Brain microvascular endothelial cell (primary cell): Measurements from ENCODE around the gene SATB2.

Experiments
- DNase-seq: peaks from one replicate; pipeline ENCODE4 v3.0.0-alpha.2; 2020
- H3K27ac ChIP-seq: fragments of 250-450 bp; sonication (Bioruptor Pico); 2 replicates; pipeline ENCODE4 v1.5.1; 2020; ENCODE audit warnings: mild to moderate bottlenecking, moderate library complexity
- H3K27me3 ChIP-seq: fragments of 250-450 bp; sonication (Bioruptor Pico); replicated peaks from 2 replicates; pipeline ENCODE4 v1.5.1; 2020; ENCODE audit warnings: mild to moderate bottlenecking
- H3K36me3 ChIP-seq: fragments of 250-450 bp; sonication (Bioruptor Pico); replicated peaks from 2 replicates; pipeline ENCODE4 v1.5.1; 2020; ENCODE audit warnings: mild to moderate bottlenecking
- H3K4me3 ChIP-seq: 2 replicates; pipeline ENCODE4 v1.5.1; 2011; ENCODE audit warnings: low read depth, mild to moderate bottlenecking, control low read depth, low read length, moderate library complexity
- in situ Hi-C: cut with HindIII; loops from 2 replicates; pipeline ENCODE4 v1.10.0; 2017; ENCODE audit warnings: low sequenced_read_pairs, low pct_ligation_motif_present
- TF ChIP-seq, protein P1 (sequence below): IDR thresholded peaks from 2 replicates; pipeline ENCODE4 v1.5.1; 2011; ENCODE audit warnings: low read depth, mild to moderate bottlenecking, moderate library complexity, low read length, control low read depth, inconsistent platforms; ENCODE audit errors: missing control alignments

The SATB2 gene

DNA sequence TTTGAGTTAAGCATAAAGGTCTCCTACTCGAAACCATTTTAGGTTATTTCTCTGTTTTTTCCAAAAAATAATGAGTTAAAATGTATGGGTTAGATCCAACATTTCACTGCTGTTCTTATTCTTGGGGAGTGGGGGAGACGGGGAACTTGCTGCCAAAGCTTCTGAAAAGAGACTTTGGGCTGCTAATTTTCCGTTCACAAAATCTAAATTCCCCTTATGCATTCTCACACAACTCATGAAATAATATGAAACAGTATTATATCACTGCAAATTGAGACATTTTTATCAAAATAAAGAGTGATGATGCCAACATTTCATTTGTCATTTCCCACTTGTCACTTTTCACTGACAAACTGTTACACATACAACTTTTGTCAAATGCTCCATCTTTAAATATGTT lies 7.8 kb downstream of the SATB2 start:
- no peaks in the 10 kb centered on the region for H3K36me3 ChIP-seq
- DNase-seq: no peak
- no peak overlapping the region for H3K27ac ChIP-seq
- H3K27me3 ChIP-seq: no peaks in the 10 kb centered on the region
- in situ Hi-C loops: no loop called here
- no peak overlapping the region for H3K4me3 ChIP-seq
- TF ChIP-seq, protein P1, sequence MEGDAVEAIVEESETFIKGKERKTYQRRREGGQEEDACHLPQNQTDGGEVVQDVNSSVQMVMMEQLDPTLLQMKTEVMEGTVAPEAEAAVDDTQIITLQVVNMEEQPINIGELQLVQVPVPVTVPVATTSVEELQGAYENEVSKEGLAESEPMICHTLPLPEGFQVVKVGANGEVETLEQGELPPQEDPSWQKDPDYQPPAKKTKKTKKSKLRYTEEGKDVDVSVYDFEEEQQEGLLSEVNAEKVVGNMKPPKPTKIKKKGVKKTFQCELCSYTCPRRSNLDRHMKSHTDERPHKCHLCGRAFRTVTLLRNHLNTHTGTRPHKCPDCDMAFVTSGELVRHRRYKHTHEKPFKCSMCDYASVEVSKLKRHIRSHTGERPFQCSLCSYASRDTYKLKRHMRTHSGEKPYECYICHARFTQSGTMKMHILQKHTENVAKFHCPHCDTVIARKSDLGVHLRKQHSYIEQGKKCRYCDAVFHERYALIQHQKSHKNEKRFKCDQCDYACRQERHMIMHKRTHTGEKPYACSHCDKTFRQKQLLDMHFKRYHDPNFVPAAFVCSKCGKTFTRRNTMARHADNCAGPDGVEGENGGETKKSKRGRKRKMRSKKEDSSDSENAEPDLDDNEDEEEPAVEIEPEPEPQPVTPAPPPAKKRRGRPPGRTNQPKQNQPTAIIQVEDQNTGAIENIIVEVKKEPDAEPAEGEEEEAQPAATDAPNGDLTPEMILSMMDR: no peak

DNA sequence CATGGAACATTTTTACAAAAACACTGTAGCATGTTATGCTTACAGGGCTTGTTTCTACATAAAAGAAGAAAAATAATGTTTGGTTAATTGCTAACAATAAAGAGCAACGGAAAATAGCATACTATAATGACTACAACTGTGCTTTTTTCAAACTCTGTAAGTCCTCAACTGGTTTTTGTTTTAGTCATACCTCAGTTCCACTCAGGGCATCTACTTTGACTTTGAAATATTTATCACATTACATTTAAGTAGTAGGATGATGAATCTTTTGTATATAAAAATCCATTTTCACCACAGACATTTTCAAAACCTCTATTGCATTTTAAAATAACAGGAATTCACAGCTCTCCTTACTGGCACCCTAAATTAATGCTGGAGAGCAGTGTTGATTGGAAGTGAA lies 8.3 kb downstream of the SATB2 start:
- DNase-seq: no peak
- TF ChIP-seq, protein P1: no peak
- H3K27ac ChIP-seq: no peak overlapping the region
- in situ Hi-C loops: no loop called here
- H3K36me3 ChIP-seq: no peaks in the 10 kb centered on the region
- H3K27me3 ChIP-seq: no peaks in the 10 kb centered on the region
- no peak overlapping the region for H3K4me3 ChIP-seq

DNA sequence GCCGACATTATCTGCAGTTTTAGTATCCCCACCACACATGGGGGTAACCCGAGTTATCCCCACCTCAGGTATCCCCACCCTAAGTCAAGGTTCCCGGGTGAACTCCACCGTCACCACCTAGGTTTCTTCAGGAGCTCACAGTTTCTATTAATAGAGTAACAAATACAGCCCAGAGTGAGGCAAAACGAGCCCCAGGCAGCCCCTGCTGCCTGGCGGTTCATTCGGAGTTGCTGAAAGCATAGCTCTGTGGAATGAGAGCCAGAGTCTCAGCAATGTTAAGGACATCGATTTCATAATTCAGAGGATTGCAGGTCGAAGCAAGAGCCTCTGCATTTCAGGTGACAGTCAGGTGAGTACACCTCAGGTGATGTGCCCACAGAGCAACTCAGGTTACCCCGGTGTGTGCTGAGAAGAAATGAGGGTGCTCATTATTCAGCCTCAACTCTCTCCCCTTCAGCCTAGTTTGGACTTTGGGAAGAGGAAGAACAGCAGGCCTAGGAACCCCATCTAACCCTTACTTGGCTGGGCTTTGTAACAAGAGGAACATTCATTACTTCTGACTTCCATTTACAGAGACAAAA lies 10.7 kb downstream of the SATB2 start:
- in situ Hi-C loops: no loop called here
- Histone ChIP-seq H3K27ac (no peak overlapping the region), H3K36me3 (no peaks in the 10 kb centered on the region), H3K27me3 (no peaks in the 10 kb centered on the region), H3K4me3 (no peak overlapping the region)
- no peak for DNase-seq
- TF ChIP-seq, protein P1: no peak

DNA sequence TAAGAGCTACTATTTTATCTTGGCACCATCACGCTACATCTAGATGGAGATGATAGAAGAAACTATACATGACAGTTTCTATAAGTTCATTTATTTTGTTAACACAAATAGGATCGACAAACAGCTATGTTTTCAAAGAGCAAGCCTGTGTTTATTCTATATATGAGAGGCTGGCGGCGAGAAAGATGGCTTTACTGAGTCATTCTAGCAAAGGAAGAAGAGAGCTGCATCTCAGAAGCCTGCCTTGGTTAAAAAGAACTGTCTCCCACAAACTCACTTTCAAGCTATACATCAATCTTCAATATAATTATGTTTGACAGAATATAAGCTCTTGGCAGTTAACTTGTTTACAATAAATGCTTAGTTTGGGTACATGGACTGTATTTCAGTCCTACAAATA lies 13.0 kb downstream of the SATB2 start:
- H3K4me3 ChIP-seq: no peak overlapping the region
- in situ Hi-C loops: no loop called here
- H3K27me3 ChIP-seq: no peaks in the 10 kb centered on the region
- no peak for DNase-seq
- TF ChIP-seq, protein P1: no peak
- no peaks in the 10 kb centered on the region for H3K36me3 ChIP-seq
- no peak overlapping the region for H3K27ac ChIP-seq

DNA sequence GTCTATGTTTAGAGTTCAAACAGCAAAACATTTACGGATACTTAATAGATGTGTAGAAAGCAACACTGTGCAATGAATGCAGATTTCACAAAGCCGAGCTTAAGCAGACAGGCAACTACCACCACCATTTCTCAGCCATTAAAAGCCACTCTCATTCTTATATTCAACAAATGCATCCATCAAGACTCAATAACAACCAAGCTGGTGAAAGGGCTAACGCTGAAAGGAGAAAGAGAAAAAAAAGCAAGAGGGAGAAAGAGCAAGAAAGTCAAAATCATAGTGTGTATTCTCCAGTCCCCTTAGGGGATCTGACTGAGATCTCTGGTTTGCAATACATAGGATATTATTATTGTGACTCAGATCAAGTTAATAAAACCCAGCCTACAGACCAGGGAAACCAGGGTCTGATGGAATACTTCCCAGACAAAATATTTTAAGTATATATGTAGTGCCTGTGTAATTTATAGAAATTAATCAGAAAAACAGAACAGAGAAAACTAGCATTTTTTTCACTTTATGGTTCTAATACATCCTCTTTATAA lies 14.1 kb downstream of the SATB2 start:
- H3K27me3 ChIP-seq: no peaks in the 10 kb centered on the region
- TF ChIP-seq, protein P1: no peak
- H3K4me3 ChIP-seq: no peak overlapping the region
- DNase-seq: no peak
- in situ Hi-C loops: no loop called here
- no peak overlapping the region for H3K27ac ChIP-seq
- no peaks in the 10 kb centered on the region for H3K36me3 ChIP-seq

DNA sequence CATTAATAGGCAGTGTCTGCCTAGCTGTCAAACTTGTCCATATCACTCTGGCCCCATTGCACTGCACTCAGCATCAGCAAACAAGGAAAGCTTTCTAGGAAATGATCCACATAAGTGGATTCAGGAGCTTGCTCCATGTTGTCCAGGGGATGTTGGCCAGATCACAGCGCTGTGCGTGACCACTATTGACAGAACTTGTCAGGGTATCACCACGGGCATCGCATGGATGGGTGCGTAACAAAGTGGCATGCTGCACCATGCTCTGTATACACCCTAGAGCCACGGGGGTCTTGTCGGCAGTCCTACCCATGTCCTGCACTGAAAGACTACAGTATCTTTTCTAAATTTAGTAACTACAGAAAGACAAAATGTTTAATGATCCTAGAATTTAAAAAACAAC lies 15.6 kb downstream of the SATB2 start:
- Histone ChIP-seq H3K36me3 (no peaks in the 10 kb centered on the region), H3K4me3 (no peak overlapping the region), H3K27me3 (no peaks in the 10 kb centered on the region), H3K27ac (no peak overlapping the region)
- TF ChIP-seq, protein P1: no peak
- in situ Hi-C loops: no loop called here
- no peak for DNase-seq
